AG10803 (cell line): Measurements from ENCODE around the gene TBC1D12.

Source experiments
- DNase-seq: peaks from one replicate; pipeline ENCODE4 v3.0.0; 2010; ENCODE audit warnings: low read depth
- H3K4me3 ChIP-seq: 2 replicates; pipeline ENCODE4 v1.5.1; 2011; ENCODE audit warnings: mild to moderate bottlenecking, low read length, control low read depth
- CTCF ChIP-seq: conservative IDR thresholded peaks from 2 replicates; pipeline ENCODE4 v1.5.1; 2011; ENCODE audit warnings: mild to moderate bottlenecking, low read length, control low read depth, inconsistent platforms

TBC1D12 gene

GRCh38 chr10:94402204-94402842, at the start of gene TBC1D12:
Gene TBC1D12, plus strand, starts transcription at chr10:94402541. Its CDS starts 73 bp downstream, at chr10:94402614.
- DNase-seq, result peak; percentile 96
- TF ChIP-seq CTCF, result no peak
- H3K4me3 ChIP-seq, result peak within 1 kb of the TSS; percentile 88

- DNase-seq, result peak; percentile 3
- no peak for TF ChIP-seq CTCF
- no peak overlapping the region for H3K4me3 ChIP-seq
These were observed 49.0 kb upstream of the TBC1D12 start for GRCh38 chr10:94353336-94353735.

- no peak for DNase-seq
- TF ChIP-seq CTCF, result no peak
- H3K4me3 ChIP-seq, result no peak overlapping the region
These were observed 46.5 kb upstream of the TBC1D12 start for GRCh38 chr10:94355841-94356240.

GRCh38 chr10:94357193-94357592, 45.1 kb upstream of the TBC1D12 start:
- no peak for TF ChIP-seq CTCF
- DNase-seq, result no peak
- no peak overlapping the region for H3K4me3 ChIP-seq

GRCh38 chr10:94358480-94358879, 43.9 kb upstream of the TBC1D12 start:
- peak overlapping the region; percentile 43 for H3K4me3 ChIP-seq
- DNase-seq, result peak; percentile 91
- no peak for TF ChIP-seq CTCF

- TF ChIP-seq CTCF, result no peak
- peak; percentile 28 for DNase-seq
- H3K4me3 ChIP-seq, result peak overlapping the region; percentile 89
These were observed 41.1 kb upstream of the TBC1D12 start for GRCh38 chr10:94361171-94361794.
